Keratinocyte (primary cell): ENCODE measurements around the gene LSG1.

Source experiments
- CTCF ChIP-seq, 3 experiments: IDR thresholded peaks in 1 of 3; conservative IDR thresholded peaks in 1 of 3; optimal IDR thresholded peaks in 1 of 3; 2 replicates in 2 of 3; 3 replicates in 1 of 3; pipeline versions ENCODE3 to v1.5.1; 2011; ENCODE audit warnings: low read length in 3 of 3, mild to moderate bottlenecking in 3 of 3, moderate library complexity in 2 of 3, control low read depth in 1 of 3, inconsistent platforms in 1 of 3; ENCODE audit not compliant: insufficient read depth in 2 of 3; ENCODE audit errors: extremely low read depth in 1 of 3
- EZH2 ChIP-seq: IDR thresholded peaks from one replicate; pipeline ENCODE4 v1.6.1; 2012; ENCODE audit warnings: inconsistent platforms, mild to moderate bottlenecking, low read length, moderate library complexity

- no peak for TF ChIP-seq CTCF (optimal IDR thresholded peaks at IDR 0.05 in 1 of 3, IDR thresholded peaks at IDR 0.05 in 1 of 3, conservative IDR thresholded peaks at IDR 0.05 in 1 of 3; ENCODE audit: extremely low read depth in 1 of 3, insufficient read depth in 2 of 3, low read length in 3 of 3)
- TF ChIP-seq EZH2 = no peak
These were observed 30.6 kb upstream of the LSG1 start for GRCh38 chr3:194702545-194702944.
